Stimulated activated CD4-positive, alpha-beta T cell treated with anti-CD3 and anti-CD28 coated beads, Interleukin-2, amount 100 ng/mL, for 4 hours (primary cell): ENCODE measurements around the gene CDK2.

Experiments used
- DNase-seq: peaks from one replicate; pipeline ENCODE4 v3.0.0-alpha.2; 2020; ENCODE audit warnings: low read depth

The CDK2 gene

DNA sequence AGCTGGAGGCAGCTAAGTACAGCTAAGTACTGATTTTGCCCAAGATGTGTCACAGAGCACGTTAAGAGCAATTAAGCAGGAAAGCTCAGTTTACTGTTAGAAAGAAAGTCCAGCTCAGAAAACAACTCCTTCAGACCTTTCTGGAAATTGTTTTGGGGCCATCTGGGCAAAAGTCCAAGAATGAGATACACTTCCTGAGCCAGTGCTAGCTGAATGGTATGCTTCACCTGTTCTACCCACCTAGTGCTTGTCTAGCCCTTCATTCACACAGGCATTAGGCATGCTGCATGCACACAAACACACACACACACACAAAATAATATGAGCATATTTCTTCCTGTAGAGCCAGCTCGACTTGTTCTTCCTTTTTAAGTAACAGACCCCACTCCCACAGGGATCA, 47.6 kb downstream of the CDK2 start:
- no peak for DNase-seq

GRCh38 chr12:56017181-56017580, 50.6 kb downstream of the CDK2 start:
- no peak for DNase-seq

- DNase-seq = no peak
Measured at GRCh38 chr12:56018356-56018755, 51.7 kb downstream of the CDK2 start.

DNA sequence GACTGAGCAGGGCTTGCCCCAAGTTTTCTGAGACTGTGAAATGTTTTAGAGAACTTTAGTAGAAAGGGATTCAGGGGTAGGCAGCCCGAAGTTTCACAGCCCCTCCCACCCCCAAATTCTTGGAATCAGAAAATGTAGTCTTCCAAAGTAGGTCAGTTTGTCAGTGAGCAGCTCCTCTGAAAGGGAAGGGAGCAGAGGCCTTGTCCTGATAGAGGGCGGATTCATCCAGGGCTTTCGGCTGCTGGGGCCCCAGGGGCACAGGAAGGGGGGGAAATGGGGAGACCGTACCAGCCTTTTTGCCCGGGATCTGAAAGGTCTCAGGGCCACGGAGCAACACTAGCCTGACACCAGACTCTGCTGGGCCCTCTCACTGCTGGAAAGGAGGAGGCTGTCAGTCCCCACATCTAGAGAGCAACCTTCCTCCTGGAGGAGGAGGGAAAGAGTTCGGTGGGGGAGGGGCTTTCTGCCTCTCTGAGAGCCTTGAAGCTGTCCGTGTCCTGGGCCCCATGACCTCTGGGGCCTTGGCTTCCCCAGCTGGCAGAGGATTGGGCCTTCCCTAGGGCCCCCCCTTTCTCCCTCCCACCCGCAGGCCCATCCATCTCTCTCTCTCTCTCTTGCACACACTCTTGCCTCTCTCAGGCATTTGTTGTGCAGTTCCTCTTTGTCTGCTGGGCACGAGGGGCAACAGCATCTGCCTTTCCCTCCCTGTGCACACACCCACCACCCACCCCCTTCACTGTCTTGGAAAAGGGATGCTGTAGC, 54.0 kb downstream of the CDK2 start, which contains the start of gene IKZF4:
TSS of gene IKZF4 (plus strand) at position 621 of the 762 bp plus-strand sequence. CDS start 451 bp downstream, outside the sequence.
- DNase-seq = no peak

DNA sequence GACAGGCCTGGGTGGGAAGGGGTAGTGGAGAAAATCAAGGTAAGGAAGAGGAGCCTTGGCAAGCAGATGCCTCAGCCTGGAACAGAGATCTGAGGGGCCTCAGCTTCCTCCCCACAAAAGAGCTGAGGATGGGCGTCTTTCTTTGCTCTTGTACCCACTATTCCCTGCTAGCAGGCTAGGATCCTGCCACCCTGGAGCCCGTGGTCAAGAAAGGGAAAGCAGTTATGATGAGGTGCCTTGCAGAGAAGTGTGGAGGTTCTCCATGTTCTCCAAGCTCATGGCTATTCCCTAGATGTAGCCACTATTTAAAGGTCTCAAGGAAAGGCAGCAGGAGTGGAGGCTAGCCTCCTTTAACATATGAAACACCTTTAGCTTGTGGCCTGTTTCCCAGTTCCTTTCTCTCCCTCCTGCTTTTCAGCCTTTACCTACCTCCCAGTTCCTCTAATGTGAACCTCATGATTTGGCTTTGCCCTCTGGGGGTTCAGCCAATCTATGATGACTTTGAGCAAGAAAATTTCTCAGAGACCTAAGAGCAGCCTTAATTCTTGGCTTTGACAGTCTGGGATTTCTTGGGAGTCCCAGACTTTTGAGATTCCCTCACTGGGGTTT, 55.4 kb downstream of the CDK2 start:
- DNase-seq = no peak
